GM19452 (cell line): ENCODE measurements around the gene TUBGCP3.
"Not testable (repeated sequence)": the region's sequence is repeated elsewhere in the genome, so short reads cannot be mapped to it uniquely, and the experiment has no call there.

Experiments
- ATAC-seq: cut with Tn5 transposase; IDR thresholded peaks from one replicate; pipeline ENCODE4 v1.9.1; 2021; ENCODE audit not compliant: unreplicated experiment

Gene TUBGCP3

DNA sequence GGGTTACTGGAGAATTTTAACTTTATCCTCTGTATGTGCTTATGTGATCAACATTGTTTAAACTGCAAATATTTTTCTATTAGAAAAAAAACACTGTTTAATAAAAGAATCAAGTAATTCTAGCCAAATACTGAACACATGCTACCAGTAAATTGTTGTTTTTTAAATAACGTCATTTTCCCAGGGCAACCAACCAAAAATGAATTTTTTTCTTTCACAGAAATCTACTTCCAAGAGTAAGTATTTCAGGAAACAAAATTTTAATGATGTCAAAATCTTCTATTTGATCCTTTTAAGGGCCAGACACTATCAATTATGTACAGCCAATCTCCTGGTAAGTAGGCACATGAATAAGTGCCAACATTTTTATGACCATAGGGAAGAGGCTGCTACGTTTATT lies 57.1 kb downstream of the TUBGCP3 start:
- ATAC-seq, result no peak

DNA sequence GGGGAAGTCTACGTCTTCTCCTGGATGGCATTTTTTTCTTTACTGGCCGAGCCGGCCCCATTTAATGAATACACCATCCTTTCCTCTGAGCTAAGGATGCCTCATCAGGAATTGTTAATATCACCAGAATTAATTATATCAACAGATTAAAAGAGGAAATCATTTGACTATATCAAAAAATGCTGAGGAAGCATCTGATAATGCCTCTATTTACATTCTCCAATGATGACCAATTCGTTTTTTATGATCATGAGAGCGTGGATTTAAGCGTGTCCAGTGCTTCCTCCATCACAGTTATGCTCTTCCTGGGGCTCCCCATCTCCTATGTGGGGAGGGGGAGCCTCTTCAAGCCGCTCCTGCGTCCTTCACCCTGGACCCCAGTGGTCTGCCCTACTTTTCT lies 58.7 kb downstream of the TUBGCP3 start:
- ATAC-seq, result no peak

DNA sequence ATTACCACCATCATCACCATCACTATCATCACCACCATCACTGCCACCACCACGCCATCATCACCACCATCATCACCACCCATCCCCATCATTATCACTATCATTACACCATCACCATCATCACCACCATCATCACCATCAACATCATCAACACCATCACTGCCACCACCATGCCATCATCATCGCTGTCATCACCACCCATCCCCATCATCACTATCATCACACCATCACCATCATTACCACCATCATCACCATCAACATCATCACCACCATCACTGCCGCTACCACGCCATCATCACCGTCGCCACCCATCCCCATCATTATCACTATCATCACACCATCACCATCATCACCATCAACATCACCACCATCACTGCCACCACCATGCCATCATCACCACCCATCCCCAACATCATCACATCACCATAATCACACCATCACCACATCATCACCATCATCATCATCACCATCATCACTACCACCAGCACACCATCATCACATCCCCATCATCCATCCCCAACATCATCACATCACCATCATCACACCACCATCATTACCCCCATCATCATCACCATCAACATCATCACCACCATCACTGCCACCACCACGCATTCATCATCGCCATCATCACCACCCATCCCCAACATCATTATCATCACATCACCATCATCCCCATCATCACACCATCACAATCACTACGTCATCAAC lies 61.7 kb downstream of the TUBGCP3 start:
- ATAC-seq, result no peak

DNA sequence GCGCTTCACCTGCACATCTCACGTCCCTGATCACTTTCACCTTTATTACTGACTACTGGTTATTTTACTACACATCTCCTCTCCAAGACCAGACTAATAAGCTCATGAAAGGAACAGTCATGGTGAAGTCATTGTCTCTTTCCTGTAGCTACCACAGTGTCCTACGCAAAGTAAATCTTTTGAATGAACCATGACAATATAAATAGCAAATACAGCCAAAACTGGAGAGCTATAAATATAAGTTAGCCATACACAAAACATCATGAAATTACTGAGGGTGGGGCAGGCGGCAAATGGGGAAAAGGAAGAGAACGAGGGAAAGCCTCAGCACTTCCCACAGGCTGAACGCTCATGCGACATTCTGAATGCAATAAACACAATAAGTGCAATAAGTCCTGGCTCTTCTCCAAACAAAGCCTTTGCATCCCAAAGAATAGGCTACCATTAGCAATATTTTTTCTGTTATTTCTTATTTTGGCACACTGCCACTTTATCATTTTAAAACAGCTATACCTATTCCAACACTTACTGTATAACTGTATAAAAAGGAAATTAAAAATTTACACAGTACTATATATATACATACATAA lies 62.5 kb downstream of the TUBGCP3 start:
- ATAC-seq, result no peak

DNA sequence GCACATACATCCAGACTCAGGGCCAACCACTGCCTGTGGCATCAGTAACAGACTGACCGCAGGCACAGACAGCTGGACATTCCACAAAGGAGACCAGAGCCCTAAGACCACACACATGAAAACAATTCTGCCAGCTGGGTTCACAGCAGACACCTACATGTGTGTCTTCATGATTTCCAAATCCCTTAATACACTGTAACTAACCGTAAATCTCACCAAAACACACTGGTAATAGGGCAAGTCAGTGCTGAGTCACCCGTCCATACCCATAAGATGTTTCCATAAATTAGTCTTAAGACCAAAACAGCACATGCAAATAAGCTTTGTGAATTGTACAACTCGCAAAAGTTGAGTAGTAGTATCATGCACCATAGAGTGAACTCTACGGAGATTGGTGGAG lies 65.4 kb downstream of the TUBGCP3 start:
- ATAC-seq, result no peak

DNA sequence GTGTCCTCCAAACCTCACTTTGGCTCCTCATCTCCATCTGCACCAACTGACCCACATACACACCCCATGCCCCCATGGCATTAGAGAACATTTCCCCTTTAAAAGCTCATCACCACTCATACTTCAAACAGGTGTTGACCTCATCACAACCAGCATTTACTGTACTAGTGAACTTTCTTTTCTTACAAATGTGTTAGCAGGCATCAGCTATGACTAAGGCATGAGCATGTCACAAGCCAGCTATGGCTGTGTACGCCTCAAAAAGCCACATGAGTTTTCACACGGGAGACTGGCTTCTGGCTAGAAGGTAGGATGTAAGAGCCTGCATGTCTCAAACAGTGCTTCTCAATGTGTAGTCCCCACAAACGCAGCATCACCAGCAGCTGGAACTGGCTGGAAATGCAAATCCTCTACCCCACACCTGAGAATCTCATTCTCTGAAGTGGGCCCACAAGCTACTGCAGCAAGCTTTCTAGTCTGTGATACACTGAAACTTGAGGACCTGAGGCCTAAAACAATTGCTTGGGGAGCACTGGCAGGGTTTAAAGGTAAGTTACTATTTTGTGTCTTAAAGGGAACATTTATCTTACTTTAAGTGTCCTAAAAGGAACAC lies 66.8 kb downstream of the TUBGCP3 start:
- ATAC-seq, result no peak

DNA sequence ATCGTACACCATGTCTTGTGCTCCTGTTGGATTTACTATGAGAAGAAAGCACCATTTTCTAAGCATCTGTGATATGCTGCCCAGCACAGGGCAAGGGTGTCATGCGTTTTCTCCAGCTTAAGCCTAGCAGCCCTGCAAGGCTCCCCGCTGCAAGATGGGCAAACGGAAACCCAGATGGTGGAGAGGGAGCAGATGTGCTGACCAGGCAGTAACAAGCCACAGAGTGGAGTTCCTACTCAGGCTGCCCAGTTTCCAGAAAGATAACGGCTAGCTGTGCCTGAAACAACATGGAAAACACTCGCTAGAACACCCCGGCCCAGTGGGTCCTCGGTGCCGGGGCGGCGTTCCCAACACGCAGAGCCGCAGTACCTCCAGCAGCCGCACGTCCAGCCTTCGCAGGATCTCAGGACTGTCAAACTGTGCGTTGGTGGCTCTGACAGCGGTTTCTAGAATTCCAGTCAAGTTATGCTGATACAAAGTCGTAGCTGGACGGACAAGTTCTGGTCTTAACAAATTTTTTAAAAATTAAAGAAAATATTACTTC lies 68.4 kb downstream of the TUBGCP3 start:
- no peak for ATAC-seq

DNA sequence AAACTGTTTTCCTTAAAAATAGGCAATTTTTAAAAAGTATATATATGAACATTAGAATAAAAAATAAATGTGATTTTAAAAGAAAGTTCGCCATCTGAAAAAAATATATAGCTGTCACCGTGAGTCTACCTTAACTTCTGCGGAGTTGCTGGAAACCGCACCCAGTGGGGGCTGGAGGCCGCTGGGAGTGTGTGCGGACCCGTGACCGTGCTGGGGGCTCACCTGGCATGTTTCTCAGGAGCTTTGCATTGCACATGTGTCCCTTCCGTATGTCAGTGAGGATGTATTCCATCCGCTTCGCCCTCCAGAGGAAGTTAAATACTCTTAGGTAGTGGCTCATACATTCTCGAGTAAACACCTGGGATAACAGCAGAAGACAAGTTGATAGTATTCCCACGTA lies 71.7 kb downstream of the TUBGCP3 start:
- ATAC-seq, result no peak

DNA sequence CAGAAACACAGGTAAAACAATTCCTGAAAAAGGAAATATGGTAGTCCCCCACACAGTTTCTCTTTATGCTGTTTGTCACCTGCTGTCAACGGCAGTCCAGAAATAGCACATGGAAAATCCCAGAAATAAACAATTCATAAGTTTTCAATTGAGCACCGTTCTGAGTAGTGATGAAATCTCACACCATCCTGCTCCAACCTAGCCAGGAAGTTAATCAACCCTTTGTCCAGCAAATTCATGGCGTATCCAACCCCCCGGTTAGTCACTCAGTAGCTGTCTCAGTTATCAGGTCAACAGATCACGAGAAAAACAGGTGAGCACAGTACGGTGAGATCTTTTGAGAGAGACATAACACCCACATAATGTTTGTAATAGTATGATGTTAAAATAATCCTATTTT lies 74.2 kb downstream of the TUBGCP3 start:
- no peak for ATAC-seq

DNA sequence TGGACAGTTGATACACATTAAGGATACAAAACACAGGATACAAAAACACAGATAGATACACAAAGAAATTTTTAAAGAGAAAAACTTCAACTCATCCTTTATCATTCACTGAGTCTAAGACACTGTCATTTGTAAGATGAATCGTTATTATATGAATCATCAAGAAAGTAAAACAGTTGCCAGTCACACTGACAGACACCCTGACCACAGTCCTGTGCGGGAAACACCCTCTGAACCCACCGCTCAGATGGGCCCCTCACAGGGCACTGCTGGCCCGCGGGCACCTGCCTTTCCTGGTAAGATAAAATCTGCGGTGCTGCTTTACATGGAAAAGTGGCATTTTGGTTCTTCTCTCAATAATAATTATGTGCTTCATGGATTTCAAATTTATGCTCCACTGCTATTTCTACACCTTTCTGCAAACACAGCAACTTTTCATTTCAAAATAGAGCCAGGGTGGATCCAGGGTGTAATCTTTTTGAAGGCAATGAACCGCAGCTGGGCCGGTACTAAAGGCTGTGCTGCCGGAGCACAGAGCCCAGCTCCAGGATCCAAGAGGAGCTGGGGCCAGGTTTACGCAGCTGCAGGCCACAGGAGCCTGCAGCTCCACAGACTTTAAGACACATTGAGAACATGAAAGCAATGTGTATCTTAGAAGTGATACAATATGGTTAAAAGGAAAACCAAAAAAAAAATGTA lies 76.8 kb downstream of the TUBGCP3 start:
- ATAC-seq, result no peak

DNA sequence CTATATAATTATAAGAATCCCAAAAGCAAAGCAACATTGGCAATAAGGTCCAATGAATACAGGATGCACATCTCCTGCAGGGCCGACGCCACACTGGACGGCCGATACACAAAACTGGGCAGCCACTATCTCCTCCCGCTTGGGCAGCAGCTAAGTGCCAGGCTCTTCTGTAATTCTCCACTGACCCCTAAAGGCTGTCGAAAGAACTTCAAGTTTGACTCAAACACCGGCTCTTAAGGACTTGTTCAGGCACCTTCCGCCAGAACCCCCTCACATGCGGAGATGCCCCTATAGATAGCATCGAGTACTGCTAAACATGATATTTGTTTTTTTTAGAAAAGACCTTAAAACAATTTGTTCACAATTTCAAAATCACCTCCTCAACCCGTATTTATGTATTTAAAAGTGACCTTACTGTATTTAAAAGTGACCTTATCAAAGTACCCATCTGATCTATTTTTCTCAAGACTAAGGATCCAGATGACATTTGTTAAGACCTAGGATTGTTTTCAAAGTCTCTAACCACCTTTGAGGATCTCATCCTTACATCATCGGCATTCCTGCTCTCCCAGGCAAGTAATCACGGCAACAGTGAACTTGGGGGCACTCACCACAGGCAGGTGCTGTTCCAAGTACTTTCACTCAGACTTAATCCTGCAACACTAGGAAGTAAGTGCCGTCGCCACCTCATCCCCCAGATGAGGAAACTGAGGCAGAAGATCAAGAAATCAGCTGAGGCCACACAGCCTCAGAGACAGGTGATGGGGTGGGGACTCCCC lies 77.8 kb downstream of the TUBGCP3 start:
- ATAC-seq, result no peak

DNA sequence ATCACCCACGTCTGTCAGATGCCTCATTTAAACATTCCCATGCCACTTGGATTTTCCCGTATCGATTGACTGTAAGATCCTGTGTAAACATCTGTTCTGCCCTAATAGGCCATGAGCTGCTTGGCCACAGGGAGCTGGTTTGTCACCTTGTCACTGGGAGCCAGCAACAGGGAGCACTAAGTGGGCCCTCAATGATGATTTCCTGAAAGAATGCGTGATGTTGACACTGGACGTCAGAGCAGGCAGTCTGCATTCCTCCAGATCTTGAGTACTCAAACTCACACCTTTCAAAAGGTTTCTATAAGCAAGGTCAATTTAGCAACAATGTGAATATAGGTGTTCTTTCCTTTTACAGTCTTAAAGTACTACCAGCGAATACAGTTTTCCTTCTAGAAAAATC lies 78.8 kb downstream of the TUBGCP3 start:
- ATAC-seq, result no peak

DNA sequence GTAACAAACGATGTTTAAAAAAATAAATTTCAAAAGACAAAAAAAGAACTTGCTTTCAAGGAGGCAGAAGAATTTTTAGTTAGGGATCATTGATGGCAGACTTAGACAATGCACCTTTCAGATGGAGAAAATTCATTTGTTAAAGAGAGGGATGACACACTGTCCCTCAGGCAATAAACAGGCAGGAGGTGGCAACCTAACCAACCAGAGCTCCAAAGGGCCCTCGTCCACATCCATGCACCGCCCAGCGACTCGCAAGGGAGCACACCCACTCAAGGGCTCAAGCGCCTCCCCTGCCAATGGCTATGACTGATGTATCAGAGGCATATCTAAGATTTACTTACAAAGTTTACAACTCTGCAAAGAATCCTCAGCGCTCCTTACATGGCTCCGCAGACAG lies 81.9 kb downstream of the TUBGCP3 start:
- no peak for ATAC-seq

DNA sequence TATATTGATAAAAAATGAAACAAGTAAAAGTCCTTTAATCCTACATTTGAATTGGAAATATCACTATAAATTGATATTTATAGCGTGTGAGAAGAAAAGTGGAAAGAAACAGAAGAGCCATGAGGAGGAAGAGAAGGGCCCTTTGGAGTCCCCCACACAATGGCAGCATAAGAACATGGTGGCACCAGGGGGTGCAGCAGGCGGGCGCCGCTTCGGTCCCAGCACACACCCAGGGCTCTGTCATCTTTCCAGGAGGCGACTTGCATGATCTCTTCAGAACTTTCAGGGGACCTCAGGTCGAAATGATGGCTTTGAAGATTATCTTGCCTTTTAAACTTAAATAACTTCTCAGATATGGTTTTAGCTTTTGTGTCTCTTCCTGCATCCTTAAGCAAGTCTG lies 91.8 kb downstream of the TUBGCP3 start:
- no peak for ATAC-seq

DNA sequence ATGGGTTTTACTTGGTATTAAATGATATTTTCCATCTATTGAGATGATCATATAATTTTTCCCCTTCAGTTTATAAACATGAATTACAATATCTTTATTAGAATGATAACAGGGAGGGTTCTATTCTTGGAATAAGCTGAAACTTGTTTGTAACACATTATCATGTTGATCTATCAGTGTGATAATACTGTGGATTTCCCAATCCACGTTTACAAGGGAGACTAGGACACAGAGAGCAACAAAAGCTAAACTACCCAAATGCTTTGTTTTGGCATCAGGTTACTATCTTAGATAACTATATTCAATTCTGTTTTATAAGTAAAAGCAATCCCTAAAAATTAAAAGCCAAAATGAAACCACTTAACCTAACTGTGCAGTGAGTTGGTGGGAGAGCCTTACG lies 92.5 kb downstream of the TUBGCP3 start:
- ATAC-seq, result no peak

DNA sequence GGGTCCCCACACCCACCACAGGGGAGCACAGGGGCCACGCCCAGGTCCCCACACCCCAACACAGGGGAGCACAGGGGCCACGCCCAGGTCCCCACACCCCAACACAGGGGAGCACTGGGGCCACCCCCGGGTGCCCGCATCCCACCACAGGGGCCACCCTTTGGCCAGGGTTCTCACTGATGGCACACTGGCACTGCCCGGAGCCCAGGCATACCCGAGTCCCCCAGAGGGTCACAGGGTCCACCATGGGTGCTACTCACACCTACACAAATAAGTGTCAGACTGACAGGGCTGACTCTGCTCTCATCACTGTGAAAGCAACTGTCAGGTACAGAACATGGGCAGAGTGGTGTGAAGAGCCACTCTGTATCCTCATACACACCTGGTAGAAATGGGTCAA lies 98.8 kb downstream of the TUBGCP3 start:
- no peak for ATAC-seq

DNA sequence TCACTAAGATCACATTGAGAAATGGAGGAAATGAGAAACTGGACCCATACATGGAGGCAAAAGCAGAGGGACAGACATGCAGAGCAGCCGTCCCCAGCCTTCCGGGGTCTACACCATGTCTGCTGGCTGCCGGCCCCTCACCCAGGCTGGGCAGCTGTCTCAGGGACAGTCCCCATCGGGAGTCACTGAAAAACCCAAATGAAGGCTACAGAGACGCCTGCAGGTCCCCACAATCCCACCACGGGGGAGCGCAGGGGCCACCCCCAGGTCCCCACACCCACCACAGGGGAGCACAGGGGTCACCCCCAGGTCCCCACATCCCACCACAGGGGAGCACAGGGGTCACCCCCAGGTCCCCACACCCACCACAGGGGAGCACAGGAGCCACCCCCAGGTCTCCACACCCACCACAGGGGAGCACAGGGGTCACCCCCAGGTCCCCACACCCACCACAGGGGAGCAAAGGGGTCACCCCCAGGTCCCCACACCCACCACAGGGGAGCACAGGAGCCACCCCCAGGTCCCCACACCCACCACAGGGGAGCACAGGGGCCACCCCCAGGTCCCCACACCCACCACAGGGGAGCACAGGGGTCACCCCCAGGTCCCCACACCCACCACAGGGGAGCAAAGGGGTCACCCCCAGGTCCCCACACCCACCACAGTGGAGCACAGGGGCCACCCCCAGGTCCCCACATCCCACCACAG lies 99.5 kb downstream of the TUBGCP3 start:
- ATAC-seq, result not testable (repeated sequence)

DNA sequence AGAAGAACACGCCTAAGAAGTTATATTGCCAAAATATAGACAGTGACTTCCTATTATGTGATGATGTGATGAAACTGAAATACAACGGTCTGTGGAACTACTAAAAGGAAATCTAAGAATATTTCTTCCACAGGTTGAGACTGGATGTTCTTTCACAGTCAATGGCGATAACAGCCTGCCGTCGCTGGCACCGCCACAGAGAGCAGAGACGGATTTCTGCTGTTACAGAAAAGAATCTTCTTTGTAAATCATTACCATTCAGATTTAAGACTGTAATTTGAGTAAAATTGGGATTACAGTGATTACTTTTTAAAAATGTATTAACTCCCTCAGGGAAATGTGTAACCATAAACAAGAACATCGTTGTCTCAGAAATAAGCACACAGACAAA lies 100.8 kb downstream of the TUBGCP3 start:
- ATAC-seq, result no peak

DNA sequence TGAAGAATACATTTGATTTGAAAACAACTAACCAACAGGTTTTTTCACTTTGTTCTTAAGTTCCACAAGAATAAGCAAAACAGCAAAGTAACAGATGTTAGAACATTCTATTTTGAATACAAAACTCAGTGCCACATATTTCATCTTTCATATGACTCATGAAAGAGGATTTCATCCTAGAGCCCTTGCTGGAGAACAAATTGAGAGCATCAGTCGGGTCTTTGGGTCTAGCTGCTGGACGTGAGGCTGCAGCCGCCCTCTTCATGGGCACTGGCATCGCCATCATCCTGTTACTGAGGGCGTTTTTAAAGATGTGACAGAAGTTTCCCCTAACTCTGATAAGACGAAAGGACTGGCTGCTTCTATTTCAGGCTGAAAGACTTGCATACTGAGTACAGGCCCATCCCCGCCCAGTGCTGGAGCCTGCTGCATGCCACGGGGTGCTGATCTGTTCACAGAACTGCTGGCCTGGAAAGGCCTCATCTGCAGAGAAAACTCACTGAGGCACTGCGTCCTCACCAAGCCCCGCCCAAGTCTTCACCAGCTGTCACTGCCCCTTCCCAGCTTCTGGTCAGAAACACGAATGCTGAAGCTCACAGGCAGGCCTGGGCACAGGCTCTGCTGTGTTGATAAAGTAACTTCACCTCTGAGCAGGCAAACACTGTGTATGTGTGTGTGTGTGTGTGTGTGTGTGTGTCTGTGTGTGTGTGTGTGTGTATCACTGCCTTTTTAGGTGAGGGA lies 101.4 kb downstream of the TUBGCP3 start:
- ATAC-seq, result no peak

DNA sequence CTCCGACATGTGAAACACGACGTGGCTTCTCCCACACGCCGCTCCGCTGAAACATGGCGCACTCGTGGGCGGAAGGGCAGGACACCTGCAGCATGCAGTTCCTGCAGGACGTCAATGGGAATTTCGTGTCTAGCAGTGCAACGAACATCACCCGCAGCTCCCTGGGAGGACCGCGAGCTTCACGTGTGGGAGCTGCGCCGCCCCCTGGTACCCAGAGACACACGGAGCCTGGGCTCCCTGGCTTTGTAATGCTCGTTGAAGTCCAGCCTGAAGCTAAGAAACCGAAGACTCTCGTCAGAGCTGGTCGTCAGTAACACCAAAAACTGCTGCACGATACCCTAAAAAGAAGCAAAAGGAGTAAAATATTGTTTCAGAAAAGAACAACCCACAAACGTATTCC lies 102.1 kb downstream of the TUBGCP3 start:
- not testable (repeated sequence) for ATAC-seq
